Measurements from ENCODE around the gene CCL8. TPM values are rescaled to one million over a fixed set of nuclear protein-coding genes. Genes with fewer than 3 reads are reported as not detected.

CCL8 gene
- total RNA-seq, 1 experiment from 2014 or later, result not detected

DNA sequence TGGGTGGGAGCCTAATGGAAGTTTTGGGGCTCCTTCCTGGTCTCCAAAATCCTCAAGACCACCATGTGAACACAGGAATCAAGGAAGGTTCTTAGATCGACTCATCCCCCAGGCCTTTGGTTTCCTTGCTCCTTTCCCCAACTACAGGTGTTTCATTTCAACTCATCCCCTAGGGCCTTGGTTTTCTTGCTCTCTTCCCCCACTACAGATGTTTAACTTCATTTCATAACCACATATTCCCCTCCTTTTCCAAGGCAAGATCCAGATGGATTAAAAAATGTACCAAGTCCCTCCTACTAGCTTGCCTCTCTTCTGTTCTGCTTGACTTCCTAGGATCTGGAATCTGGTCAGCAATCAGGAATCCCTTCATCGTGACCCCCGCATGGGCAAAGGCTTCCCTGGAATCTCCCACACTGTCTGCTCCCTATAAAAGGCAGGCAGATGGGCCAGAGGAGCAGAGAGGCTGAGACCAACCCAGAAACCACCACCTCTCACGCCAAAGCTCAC is 33.9 kb upstream of the CCL8 start, which contains the start of gene CCL11:
Gene CCL11, plus strand, starts transcription at position 457 of the 507 bp plus-strand sequence. CDS start 67 bp downstream, outside the sequence.
- POLR2A ChIA-PET, result no interaction called here
- TF ChIP-seq POLR2AphosphoS5 (IDR thresholded peaks at IDR 0.05; ENCODE audit: low read depth, low read length) (no peak), TCF7L2 (IDR thresholded peaks at IDR 0.05; ENCODE audit: low read depth, low read length) (no peak), SIN3A (IDR thresholded peaks at IDR 0.05; ENCODE audit: borderline replicate concordance, insufficient read depth, low read depth, low read length) (no peak)
- TF ChIP-seq, protein P1, sequence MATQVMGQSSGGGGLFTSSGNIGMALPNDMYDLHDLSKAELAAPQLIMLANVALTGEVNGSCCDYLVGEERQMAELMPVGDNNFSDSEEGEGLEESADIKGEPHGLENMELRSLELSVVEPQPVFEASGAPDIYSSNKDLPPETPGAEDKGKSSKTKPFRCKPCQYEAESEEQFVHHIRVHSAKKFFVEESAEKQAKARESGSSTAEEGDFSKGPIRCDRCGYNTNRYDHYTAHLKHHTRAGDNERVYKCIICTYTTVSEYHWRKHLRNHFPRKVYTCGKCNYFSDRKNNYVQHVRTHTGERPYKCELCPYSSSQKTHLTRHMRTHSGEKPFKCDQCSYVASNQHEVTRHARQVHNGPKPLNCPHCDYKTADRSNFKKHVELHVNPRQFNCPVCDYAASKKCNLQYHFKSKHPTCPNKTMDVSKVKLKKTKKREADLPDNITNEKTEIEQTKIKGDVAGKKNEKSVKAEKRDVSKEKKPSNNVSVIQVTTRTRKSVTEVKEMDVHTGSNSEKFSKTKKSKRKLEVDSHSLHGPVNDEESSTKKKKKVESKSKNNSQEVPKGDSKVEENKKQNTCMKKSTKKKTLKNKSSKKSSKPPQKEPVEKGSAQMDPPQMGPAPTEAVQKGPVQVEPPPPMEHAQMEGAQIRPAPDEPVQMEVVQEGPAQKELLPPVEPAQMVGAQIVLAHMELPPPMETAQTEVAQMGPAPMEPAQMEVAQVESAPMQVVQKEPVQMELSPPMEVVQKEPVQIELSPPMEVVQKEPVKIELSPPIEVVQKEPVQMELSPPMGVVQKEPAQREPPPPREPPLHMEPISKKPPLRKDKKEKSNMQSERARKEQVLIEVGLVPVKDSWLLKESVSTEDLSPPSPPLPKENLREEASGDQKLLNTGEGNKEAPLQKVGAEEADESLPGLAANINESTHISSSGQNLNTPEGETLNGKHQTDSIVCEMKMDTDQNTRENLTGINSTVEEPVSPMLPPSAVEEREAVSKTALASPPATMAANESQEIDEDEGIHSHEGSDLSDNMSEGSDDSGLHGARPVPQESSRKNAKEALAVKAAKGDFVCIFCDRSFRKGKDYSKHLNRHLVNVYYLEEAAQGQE (IDR thresholded peaks at IDR 0.05; ENCODE audit: insufficient read depth in 1 of 2, low read depth in 2 of 2, low read length in 1 of 2), result no peak
- TF ChIP-seq, protein P2, sequence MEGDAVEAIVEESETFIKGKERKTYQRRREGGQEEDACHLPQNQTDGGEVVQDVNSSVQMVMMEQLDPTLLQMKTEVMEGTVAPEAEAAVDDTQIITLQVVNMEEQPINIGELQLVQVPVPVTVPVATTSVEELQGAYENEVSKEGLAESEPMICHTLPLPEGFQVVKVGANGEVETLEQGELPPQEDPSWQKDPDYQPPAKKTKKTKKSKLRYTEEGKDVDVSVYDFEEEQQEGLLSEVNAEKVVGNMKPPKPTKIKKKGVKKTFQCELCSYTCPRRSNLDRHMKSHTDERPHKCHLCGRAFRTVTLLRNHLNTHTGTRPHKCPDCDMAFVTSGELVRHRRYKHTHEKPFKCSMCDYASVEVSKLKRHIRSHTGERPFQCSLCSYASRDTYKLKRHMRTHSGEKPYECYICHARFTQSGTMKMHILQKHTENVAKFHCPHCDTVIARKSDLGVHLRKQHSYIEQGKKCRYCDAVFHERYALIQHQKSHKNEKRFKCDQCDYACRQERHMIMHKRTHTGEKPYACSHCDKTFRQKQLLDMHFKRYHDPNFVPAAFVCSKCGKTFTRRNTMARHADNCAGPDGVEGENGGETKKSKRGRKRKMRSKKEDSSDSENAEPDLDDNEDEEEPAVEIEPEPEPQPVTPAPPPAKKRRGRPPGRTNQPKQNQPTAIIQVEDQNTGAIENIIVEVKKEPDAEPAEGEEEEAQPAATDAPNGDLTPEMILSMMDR (IDR thresholded peaks at IDR 0.05), result no peak
- Histone ChIP-seq H3K27me3 (ENCODE audit: control insufficient read depth, insufficient read depth, low read length) (no peaks in the 10 kb centered on the region), H3K27ac (ENCODE audit: low read length) (no peak within 1 kb of the TSS), H3K9me3 (ENCODE audit: control insufficient read depth, insufficient read depth, low read depth, low read length) (no peaks in the 10 kb centered on the region), H3K36me3 (ENCODE audit: control insufficient read depth, insufficient read depth, low read length) (no peaks in the 10 kb centered on the region), H3K4me1 (ENCODE audit: control insufficient read depth, insufficient read depth, low read length) (no peaks in the 10 kb centered on the region), H3K4me3 (ENCODE audit: low read depth in 2 of 2, low read length in 2 of 2) (no peak within 1 kb of the TSS)
- intact Hi-C loops (cut with micrococcal nuclease; ENCODE audit: unreplicated experiment) (no loop called here), in situ Hi-C loops (cut with HindIII; ENCODE audit: low pct_unique_long_range_greater_than_20kb, low sequenced_read_pairs) (no loop called here)
- BruUV-seq (replicated peaks), result no TSS peak
- CTCF ChIA-PET, result no interaction called here
- ATAC-seq, result no peak
- DNase-seq (ENCODE audit: low read depth, low spot score), result no peak

DNA sequence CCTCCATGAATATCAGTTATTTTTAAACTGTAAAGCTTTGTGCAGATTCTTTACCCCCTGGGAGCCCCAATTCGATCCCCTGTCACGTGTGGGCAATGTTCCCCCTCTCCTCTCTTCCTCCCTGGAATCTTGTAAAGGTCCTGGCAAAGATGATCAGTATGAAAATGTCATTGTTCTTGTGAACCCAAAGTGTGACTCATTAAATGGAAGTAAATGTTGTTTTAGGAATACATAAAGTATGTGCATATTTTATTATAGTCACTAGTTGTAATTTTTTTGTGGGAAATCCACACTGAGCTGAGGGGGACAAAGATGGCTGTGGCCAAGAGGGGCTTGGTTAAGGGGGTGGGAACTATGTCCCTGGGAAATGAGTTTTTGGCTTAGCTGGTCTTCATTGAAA is 31.4 kb upstream of the CCL8 start:
- Histone ChIP-seq H3K4me3 (ENCODE audit: low read depth in 2 of 2, low read length in 2 of 2) (no peak overlapping the region), H3K27me3 (ENCODE audit: control insufficient read depth, insufficient read depth, low read length) (no peaks in the 10 kb centered on the region), H3K9me3 (ENCODE audit: control insufficient read depth, insufficient read depth, low read depth, low read length) (no peaks in the 10 kb centered on the region), H3K36me3 (ENCODE audit: control insufficient read depth, insufficient read depth, low read length) (no peaks in the 10 kb centered on the region), H3K27ac (ENCODE audit: low read length) (no peak overlapping the region), H3K4me1 (ENCODE audit: control insufficient read depth, insufficient read depth, low read length) (no peaks in the 10 kb centered on the region)
- ATAC-seq, result no peak
- DNase-seq (ENCODE audit: low read depth, low spot score), result no peak
- ChIA-PET POLR2A (no interaction called here), CTCF (no interaction called here)
- TF ChIP-seq SIN3A (IDR thresholded peaks at IDR 0.05; ENCODE audit: borderline replicate concordance, insufficient read depth, low read depth, low read length) (no peak), TCF7L2 (IDR thresholded peaks at IDR 0.05; ENCODE audit: low read depth, low read length) (no peak), POLR2AphosphoS5 (IDR thresholded peaks at IDR 0.05; ENCODE audit: low read depth, low read length) (no peak)
- TF ChIP-seq, protein P1 (IDR thresholded peaks at IDR 0.05; ENCODE audit: insufficient read depth in 1 of 2, low read depth in 2 of 2, low read length in 1 of 2), result no peak
- TF ChIP-seq, protein P2 (IDR thresholded peaks at IDR 0.05), result no peak
- in situ Hi-C loops (cut with HindIII; ENCODE audit: low pct_unique_long_range_greater_than_20kb, low sequenced_read_pairs), result no loop called here
- intact Hi-C loops (cut with micrococcal nuclease; ENCODE audit: unreplicated experiment), result no loop called here
- BruUV-seq (replicated peaks), result no TSS peak
